GM18873 (cell line): ENCODE measurements around the gene FER.

Experiments
- ATAC-seq: cut with Tn5 transposase; IDR thresholded peaks from one replicate; pipeline ENCODE4 v1.9.1; 2021; ENCODE audit warnings: mild to moderate bottlenecking, moderate library complexity, moderate number of reproducible peaks; ENCODE audit not compliant: unreplicated experiment, low FRiP score

Gene FER

DNA sequence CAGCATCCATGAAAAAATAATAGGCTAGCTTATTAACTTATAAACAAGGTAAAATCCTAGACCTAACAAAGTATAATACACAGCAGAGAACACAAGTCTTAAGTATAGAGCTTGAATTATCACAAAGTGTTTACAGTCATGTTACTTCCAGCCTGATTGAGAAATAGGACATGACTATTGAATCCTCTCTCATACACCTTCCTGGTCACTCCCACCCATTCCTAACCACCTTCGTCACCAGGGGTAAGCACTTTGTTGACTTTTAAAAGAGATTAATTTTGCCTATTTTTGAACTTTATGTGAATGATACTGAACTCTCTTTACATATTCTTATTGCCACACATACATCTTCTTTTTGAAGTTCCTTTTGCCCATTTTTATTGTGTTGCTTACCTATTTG, 336.2 kb downstream of the FER start:
- ATAC-seq: no peak

DNA sequence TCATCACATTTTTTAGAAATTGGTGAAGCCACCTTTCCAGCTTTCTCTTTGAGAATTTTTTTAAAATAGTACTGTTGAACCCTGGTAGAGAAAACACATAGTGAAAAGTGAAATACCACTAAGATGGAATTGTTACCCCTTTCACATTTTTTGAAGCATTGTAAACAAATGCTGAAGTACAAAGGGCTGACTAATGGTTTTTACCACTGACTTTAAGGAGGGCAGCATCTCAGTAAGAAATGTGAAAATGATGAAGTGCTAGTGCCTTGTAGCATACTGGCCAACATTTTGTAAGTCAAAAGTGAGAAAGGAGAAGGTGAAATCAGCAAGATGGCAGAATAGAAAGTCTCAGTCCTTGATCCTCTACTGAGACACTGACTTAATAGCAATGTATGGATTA, 341.5 kb downstream of the FER start:
- no peak for ATAC-seq

DNA sequence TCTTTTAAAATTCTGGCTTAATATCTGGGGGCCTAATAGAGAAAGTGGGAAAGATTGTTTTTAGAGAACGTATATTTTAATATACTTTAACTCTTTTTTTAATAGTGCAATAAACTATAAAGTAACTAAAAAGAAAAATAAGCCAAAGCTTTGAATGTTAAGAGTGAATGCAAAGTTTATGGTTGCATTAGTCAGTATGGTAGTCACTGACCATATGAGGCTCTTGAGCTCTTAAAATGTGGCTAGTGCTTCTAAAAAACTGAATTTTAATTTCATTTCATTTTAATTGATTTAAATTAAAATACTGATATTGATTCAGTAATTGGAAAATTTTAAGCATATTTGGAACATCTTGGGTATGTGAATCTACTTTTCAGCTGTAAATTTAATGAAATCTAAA, 351.4 kb downstream of the FER start:
- no peak for ATAC-seq

DNA sequence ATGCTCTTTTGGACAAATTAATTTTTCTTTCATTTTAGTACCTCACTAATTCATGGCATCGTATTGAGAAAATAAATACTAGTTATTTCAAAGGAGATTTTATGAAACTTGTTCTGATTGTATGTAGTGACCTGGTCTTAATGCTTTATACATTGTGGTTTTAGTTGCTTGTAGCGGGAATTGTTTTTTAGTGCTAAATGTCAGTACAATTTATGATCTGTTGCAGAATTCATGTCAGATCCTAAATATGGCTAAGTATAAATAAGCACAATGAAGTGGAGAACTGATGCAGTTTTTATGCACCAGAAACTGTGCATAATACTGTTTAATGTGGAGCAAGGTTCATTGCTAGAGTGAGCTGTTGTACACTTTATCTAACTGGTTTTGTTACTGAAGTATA, 353.3 kb downstream of the FER start:
- no peak for ATAC-seq

DNA sequence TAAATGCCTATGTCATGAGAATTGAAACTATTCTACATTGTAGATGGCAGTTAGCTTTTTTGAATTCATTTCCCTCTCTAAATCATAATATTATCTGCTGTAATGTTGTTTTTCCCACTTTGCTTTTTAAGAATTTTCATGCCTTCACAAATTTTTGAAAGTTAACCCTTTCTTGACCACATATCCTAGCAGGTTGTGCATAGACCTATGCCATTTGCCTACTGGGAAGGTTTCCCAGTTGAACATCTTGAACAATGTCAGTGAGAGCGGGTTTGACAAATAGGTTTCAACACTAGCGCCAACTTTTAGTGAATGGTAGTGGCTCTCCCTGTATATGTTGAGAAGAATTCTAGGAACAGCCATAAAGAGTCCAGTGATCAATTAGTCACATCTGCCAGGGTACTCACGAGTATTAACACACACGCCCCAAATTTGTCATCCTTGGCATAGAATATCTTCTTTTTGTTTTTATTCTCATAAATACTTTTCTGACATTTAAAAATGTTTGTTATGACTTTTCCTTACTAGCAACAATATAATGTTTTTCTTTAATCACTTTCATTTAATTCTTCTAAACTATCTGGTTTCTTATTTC, 354.5 kb downstream of the FER start:
- ATAC-seq: no peak

DNA sequence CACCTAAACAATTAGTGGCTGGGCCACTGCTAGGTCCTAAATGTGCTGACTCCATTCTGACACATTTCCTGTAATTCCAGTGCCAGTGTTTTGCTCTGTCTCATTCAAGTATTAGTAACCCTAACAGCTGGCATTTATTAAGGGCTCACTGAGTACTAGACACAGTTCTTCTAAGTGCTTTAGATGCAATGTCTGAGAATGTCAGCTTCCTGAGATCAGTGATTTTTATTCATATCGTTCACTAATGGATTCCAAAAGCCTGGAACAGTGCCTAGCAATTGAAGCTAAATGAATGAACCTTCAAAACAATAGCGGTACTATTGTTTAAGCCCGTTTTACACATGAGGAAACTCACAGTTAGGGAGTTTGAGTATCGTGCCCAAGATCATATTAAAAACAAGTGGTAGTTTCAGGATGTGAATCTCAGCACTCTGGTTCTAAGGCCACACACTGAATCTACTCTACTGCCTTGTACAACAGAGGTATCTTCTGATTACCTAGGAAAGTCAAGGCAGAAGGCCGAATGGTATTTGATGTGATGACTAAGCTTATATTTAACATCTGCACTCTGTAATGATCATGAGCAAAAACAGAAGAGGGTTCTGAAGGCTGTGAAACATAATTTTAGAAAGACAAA, 358.1 kb downstream of the FER start:
- ATAC-seq: no peak

DNA sequence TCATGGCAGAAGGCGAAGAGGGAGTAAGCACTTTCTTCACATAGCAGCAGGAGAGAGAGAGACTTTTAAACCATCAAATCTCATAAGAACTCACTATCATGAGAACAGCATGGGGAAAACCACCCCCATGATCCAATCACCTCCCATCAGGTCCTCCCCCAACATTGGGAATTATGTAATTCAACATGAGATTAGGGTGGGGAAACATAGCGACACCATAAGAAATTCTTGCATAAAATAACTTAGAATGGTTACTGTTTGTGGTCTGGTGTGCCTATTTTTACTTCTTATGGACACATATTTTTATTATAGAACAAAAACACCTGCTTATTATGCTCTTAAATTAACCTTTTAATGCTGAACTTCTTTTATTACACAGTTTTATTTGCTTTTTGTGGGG, 364.0 kb downstream of the FER start:
- ATAC-seq: no peak

DNA sequence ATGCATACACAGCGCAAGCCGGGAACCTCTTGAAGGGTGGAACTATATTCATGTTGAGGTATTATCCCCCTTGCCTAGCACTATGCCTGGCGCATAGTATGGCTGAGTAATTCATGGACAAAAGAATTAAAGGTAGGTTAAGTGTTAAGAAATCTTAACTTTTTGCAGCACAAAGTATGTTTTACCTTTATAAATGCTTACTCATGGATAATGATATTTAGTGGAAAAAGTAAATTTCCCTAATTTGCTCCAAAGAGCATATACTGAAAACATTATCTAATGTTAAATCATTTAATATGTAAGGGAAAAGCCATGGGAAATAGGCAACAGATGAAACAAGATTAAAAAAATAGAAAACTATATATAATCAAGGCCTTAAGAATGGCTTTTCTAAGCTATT, 365.9 kb downstream of the FER start:
- ATAC-seq: no peak

DNA sequence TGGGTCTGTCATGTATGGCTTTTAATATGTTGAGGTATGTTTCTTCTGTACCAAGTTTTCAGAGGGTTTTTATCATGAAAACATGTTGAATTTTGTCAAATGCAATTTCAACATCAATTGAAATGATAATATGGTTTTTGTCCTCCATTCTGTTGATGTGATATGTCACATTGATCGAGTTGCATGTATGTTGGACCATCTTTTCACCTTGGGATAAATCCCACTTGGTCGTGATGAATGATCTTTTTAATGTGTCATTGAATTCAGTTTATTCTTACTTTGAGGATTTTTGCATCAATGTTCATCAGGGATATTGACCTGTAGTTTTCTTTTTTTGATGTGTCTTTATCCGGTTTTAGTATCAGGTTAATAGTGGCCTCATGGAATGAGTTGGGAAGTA, 373.5 kb downstream of the FER start:
- ATAC-seq: no peak

DNA sequence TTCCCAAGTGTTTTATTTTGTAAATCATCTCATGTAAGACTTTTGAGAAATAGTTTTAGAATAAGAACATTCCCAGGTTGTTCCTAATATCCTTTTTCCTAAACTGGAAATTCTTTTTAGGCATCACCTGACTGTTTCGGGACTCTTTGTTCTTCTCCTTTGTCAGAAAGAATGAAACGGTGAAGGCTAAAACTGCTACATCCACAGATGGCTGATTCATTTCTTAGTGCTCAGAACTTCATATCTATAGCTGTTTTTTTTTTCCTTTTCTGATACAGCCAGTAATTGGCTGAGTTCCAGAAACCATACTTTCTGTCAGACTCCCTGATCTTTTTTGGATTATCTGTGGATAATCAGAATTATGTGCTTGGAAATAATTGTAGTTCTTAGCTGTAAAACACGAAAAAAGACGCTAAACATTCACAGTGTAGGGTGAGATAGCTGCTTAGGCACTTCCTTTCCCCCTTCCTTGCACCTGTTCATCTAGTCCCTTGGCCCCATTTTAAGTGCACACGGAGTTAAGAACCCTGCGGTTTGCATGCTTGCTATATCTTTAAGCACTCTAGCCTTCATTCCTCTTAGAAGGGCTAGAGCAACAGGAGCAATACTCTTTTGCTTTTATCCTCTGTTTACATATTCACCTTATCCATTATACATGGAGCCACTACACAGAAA, 378.2 kb downstream of the FER start:
- no peak for ATAC-seq

DNA sequence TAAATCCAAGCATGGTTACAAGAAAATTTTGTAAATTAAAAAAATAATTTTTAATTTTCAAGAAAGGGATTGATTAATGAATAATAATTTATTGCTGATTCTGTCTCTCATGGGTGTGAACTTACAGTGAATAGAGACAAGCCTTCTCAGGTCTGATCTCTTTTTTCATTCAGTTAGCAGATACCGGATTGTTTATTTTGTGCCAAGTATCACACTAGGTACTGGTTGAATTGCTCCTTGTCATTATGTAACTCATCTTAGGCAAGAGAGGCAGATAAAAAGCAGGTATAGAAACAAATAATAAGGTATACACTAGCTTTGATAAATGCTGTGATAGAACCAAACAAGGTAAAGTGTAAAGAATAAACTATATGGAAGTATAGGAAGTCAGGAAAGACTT, 378.8 kb downstream of the FER start:
- ATAC-seq: no peak

DNA sequence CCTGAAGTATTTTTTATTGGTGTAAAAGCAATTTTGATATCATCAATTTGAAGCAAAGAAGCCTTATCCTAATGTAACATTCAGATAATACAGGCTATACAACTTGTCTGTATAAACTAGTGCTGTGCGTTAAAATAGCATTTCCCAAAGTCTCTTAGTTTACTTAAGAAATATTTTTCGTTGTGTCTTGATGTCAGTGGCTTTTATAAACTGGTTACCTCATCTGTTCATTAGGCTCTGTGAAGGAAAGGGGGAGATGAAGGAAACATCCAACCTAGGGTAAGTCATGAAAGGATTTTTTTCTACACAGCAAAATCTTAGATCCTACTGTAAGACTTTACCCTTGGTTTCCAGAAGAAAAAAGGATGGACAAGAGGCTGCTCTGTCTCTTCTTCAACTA, 389.2 kb downstream of the FER start:
- no peak for ATAC-seq

DNA sequence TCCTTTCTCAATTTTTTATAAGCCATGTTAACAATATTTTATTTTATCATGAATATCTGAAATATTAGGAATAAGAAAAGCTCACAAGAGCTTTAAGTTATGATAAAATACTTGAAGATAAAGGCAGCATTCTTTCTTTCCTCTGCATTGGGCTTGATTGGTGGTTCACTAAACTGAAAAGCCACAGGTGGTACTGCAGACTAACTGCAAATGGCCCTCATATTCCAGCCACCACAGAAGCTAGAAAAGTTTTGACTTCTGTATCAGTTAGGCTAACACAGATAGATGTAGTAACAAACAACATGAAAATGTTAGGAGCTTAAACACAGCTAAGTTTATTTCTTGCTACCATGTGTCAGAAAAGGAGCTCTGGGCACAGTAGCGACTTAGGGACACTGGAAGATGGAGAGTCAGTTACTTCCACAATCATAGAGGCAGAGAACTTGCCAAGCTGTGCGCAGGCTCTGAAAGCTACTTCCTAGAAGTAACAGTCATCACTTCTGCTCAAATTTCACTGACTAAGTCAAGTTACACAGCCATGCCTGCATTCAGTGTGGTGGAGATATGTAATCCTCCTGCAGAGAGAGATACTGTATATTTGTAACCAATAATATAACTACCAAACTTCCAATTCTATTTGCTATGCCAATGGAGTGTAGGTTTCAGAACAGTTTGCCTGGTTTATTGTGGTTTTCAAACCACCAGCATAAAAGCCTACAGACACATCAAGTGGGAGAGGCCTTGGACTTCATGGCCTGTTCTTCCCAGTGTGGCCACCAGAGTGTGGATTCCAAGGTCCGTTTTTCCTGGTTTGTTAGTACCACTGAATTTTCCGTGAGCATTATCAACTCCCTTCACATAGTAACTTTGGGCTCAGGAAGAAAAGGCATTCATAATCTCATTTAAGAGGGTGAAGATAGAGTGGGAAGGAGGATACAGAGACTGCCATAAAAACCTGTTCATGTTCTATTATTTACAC, 393.8 kb downstream of the FER start:
- no peak for ATAC-seq

DNA sequence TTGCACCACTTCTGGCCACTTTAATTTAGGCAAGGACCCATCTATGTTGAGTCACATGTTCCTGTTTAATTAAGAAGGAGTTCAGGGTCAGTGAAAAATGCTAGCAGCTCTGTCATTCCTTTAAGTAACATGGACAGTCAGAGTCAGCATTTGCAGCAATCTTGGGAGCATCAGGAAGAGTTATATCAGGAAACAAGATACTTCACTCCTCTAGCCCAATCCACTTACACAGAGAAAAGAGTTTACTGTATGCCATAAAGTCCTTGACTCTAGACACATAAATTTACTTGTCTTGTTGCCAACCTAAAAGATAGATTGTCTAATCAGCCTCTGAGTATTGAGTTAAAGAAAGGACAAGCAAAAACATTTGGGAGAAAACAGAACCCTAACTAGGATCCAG, 395.3 kb downstream of the FER start:
- ATAC-seq: no peak

DNA sequence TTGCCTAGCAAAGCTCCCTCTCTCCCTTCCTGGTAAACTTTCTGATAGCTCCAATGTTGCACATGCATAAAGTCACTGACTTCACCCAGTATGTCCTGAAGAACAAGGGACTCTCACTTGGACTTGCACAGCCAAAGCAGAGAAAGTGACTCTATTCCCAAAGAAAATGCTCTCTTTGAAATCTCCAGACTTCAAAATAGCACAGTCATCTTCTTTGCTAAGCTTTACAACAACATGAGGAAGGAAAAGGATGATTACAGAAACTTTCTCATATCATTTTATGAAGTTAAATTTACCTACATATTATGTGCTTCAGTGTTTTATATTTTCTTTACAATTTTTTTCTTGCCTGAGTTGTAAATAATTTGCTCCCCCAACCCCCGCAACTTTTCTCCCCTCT, 397.4 kb downstream of the FER start:
- no peak for ATAC-seq

DNA sequence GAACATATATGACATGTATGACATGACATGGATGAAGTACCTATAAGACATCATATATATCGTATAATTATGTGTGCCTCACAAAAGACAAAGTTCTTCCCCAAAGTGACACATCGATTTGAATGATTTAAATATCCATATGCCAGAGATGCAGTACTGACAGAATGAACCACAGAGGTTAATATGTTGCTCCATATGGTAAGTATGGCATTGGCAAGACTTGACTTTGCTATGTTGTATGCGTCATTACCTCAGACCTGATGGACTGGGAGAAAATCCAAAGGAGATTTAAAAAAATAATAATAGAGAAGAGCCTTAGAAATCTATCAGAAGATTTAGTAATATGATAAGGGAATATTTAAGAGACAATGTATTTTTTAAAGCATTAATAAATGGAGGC, 398.9 kb downstream of the FER start:
- no peak for ATAC-seq

DNA sequence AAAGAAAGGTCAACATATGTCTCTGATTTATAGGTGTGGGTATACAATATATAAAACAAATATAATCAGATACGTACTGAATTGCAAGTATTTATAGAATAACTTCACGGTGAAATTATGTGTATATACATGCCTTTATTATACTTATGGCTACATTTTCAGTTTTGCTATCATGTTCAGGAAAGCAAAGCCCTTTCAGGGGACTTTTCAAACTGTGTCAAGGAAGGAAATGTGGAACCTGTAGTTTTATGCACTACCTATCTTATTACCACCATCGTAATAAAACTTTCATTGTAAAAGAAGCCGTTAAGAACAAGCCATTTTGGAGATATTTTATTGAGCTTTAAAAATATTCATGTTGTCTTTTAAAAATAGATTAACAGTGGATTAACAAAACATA, 404.9 kb downstream of the FER start:
- ATAC-seq: no peak

DNA sequence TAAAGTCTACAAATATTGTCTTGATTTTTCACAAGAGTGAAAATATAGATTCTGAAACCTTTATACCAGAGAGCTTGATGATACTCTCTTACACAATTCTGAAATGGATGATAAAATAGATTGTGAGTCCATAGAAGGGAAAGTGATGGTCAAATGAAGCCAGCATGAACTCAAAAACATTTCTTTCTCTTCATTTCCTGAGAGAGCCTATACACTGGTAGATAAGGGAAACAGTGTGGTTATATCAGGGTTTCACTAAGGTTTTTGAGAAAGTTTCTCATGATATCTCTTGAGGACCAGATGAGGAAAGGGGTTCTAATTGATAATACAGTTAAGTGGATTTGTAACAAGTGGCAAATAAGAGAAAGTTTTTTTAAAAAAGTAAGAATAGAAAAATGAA, 407.9 kb downstream of the FER start:
- peak; percentile 44 for ATAC-seq

DNA sequence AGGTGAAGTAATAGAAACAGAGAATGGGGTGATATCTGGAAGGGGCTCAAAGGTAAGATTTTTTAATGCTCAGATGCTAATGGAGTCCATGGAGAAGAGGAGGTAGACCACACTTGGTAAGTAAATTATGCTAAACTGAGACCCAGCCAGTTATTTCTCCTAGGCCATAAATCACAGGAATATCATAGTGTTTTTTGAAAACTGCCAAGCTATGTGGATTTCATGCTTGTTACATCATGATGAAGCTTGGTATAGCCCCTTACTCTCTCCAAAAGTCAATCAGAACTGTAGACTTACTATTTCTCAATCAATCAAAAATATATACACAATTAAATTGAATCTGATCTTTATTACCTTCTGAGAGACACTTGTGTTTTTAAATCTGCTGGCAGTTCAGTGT, 409.2 kb downstream of the FER start:
- ATAC-seq: no peak

DNA sequence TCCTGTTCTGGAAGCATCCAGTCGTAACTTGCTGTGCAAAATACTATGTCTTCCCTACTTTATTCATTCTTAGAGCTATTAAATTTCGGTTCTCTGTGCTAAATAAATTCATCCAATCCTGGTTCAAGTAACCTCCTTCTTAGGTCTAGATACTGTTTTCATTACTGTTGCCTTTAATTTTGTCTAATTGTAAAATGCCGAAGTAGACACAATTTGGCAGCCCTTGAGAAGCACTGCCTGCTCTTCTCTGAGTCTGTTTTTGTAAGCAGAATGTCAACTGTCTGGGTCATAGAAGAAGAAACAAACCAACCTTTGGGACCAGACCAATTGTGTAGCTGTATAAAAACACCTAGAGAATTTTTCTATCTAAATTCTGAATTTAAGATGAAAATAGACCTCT, 412.8 kb downstream of the FER start:
- no peak for ATAC-seq
